ENCODE data around the gene PPARGC1A. TPM values are rescaled to one million over a fixed set of nuclear protein-coding genes. Genes with fewer than 3 reads are reported as not detected.

Gene PPARGC1A
- total and polyA plus RNA-seq, 9 donors: 0.38 to 6.3 (median 2.2) TPM

DNA sequence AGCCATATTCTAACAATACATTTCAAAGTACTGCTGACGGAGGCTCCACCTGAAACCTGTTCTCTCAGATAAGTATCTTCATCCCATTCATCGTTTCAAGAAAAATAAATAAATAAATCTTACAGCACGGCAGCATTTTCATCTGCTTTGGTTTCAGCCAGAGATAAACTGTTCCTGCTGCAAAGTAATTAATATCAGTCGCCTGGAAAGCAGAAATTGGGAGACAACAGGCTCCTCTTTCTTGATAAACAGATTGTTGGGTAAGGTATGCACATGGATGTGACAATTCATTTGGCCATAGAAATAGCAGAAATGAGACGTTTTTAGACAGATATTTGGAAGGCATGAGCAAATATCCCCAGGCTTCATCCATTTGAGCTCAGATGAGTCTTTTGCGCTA lies 110.4 kb downstream of the PPARGC1A start:
- Histone ChIP-seq H3K4me1 (ENCODE audit: insufficient read depth) (no peaks in the 10 kb centered on the region), H3K9me3 (no peaks in the 10 kb centered on the region), H3K27me3 (no peaks in the 10 kb centered on the region), H3K4me3 (no peak overlapping the region), H3K27ac (no peak overlapping the region), H3K36me3 (no peaks in the 10 kb centered on the region)
- whole genome bisulfite sequencing, 3 donors: 56 to 71% (median 60%) methylated on average over 6 of the region's 6 CpGs
- no peak for DNase-seq
- intact Hi-C loops (cut with DNase I): no loop called here
- TF ChIP-seq, protein P1, sequence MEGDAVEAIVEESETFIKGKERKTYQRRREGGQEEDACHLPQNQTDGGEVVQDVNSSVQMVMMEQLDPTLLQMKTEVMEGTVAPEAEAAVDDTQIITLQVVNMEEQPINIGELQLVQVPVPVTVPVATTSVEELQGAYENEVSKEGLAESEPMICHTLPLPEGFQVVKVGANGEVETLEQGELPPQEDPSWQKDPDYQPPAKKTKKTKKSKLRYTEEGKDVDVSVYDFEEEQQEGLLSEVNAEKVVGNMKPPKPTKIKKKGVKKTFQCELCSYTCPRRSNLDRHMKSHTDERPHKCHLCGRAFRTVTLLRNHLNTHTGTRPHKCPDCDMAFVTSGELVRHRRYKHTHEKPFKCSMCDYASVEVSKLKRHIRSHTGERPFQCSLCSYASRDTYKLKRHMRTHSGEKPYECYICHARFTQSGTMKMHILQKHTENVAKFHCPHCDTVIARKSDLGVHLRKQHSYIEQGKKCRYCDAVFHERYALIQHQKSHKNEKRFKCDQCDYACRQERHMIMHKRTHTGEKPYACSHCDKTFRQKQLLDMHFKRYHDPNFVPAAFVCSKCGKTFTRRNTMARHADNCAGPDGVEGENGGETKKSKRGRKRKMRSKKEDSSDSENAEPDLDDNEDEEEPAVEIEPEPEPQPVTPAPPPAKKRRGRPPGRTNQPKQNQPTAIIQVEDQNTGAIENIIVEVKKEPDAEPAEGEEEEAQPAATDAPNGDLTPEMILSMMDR (IDR thresholded peaks at IDR 0.05): no peak
- TF ChIP-seq EP300 (IDR thresholded peaks at IDR 0.05) (no peak), POLR2A (IDR thresholded peaks at IDR 0.05) (no peak)

DNA sequence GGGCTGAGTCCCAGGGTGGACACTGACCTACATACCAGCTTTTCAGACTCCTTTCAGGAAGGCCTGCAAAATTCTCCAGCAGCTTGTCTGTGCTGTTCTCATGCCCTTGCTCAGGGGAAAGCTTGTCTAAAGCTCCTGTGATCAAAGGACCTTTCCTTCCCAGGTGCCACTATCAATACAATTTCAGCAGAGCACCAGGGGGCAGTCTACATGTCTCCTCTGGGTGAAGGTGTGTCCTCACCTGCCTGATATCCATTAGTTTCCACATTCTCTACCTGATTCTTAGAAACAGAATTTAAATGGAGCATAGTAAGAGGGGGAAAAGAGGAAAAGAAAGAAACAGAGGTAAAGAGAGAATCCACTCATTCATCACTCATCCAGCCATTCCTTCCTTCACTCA lies 114.2 kb downstream of the PPARGC1A start:
- Histone ChIP-seq H3K4me1 (ENCODE audit: insufficient read depth) (no peaks in the 10 kb centered on the region), H3K9me3 (no peaks in the 10 kb centered on the region), H3K4me3 (no peak overlapping the region), H3K27ac (no peak overlapping the region), H3K27me3 (no peaks in the 10 kb centered on the region), H3K36me3 (no peaks in the 10 kb centered on the region)
- intact Hi-C loops (cut with DNase I): no loop called here
- no peak for DNase-seq
- no peak for TF ChIP-seq EP300 (IDR thresholded peaks at IDR 0.05)

DNA sequence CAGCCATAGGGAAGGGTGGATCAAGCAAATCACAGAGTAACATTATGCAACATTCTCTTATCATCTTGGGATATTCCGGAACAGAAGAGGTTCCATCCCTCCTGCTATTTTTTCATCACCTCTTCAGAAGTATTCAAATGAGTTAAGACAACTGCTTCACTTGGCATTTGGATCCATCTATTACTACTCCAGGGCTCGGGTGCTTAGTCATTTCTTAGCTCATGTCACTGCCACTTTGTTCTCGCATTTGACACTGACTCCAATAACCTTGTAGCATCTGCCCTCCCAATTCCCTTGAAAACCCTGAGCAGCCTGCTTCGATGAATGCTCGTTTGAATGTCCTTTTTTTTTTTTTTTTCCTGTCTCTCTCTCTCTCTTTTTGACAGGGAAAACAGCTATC lies 114.9 kb downstream of the PPARGC1A start:
- H3K27me3 ChIP-seq: no peaks in the 10 kb centered on the region
- no peak overlapping the region for H3K4me3 ChIP-seq
- no peaks in the 10 kb centered on the region for H3K4me1 ChIP-seq (ENCODE audit: insufficient read depth)
- no peaks in the 10 kb centered on the region for H3K9me3 ChIP-seq
- 63 to 67% (median 65%) methylated on average over 5 of the region's 5 CpGs for WGBS, 3 donors
- no peak for DNase-seq
- H3K27ac ChIP-seq: no peak overlapping the region
- H3K36me3 ChIP-seq: no peaks in the 10 kb centered on the region
- TF ChIP-seq, protein P1 (IDR thresholded peaks at IDR 0.05): no peak
- intact Hi-C loops (cut with DNase I): no loop called here

DNA sequence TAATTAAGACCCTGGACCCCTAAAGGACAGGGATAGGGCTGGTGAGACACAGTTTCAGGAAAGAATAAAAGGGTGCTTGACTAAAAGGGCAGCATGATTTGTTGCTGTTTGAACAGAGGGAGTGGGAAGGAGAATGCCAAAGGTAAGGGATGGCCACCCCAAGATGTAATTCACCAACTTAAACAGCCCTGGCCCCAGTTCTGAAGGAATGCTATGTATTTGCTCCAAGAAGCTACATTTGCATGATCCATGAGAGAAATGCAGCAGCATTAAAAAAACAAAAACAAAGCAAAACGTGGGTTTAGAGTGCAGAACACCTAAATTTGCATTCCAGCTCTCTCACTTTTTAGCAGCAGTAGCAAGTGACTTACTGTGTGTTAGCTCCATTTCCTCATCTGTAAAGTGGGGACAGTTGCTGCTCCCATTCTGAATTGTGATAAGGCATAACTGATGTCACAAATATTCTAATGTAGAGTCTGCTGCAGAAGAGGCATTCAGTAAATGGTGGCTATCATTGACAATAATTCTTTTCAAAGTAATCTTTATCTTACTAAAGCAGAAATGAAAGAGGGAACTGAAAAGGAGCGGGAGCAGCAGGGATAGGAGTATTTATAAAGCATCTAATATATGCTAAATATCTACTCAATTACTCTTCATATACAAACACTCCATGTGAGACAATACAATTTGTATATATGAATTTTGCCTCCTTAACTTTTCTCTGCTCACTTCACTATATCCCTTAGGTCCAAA lies 115.8 kb downstream of the PPARGC1A start:
- no peak for DNase-seq
- WGBS, 3 donors: 47 to 57% (median 56%) methylated on average over 2 of the region's 2 CpGs
- no peaks in the 10 kb centered on the region for H3K27me3 ChIP-seq
- TF ChIP-seq POLR2A (IDR thresholded peaks at IDR 0.05) (no peak), EP300 (IDR thresholded peaks at IDR 0.05) (no peak)
- TF ChIP-seq, protein P1 (IDR thresholded peaks at IDR 0.05): no peak
- H3K4me1 ChIP-seq (ENCODE audit: insufficient read depth): no peaks in the 10 kb centered on the region
- H3K27ac ChIP-seq: no peak overlapping the region
- no peak overlapping the region for H3K4me3 ChIP-seq
- intact Hi-C loops (cut with DNase I): no loop called here
- H3K9me3 ChIP-seq: no peaks in the 10 kb centered on the region
- H3K36me3 ChIP-seq: no peaks in the 10 kb centered on the region

DNA sequence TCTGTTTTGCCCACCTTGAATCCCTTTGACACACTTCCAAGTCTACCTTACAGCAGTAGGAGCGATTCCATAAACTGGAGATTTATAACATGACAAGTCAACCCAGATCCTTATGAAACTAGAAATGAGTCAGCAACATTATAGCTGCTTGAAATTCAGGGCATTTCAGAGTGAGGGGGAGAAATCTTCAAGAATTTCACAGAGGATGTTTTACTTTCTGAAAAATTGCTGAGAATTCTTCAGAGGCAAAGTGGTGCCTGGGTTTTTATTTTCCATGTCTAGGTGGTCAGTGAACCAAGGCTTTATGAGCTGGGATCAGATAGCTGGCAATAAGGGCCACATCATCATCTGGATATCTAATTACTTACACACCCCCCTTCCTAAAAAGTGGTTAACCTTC lies 119.8 kb downstream of the PPARGC1A start:
- TF ChIP-seq EP300 (IDR thresholded peaks at IDR 0.05): no peak
- intact Hi-C loops (cut with DNase I): no loop called here
- no peak overlapping the region for H3K4me3 ChIP-seq
- H3K27me3 ChIP-seq: no peaks in the 10 kb centered on the region
- no peaks in the 10 kb centered on the region for H3K9me3 ChIP-seq
- H3K4me1 ChIP-seq (ENCODE audit: insufficient read depth): no peaks in the 10 kb centered on the region
- DNase-seq: no peak
- H3K27ac ChIP-seq: no peak overlapping the region
- no peaks in the 10 kb centered on the region for H3K36me3 ChIP-seq
- WGBS, 3 donors: 14 to 29% (median 23%) methylated on average over 1 of the region's 1 CpG

Data from ovary (tissue), 9 donors.